AG04449 (cell line): Measurements from ENCODE around the gene ATPAF1.

Experiments used
- CTCF ChIA-PET: fragments of 350-600 bp; formaldehyde crosslinking; extraction: SDS; loops from one replicate; lab custom pipeline; 2021; ENCODE audit warnings: antibody characterized with exemption; lab: Yijun Ruan, JAX
- POLR2A ChIA-PET: fragments of 400-600, 350-600 bp; formaldehyde crosslinking; extraction: SDS; loops from one replicate; lab custom pipeline; 2020; ENCODE audit warnings: antibody characterized with exemption, inconsistent platforms; lab: Yijun Ruan, JAX
- DNase-seq: peaks from one replicate; pipeline ENCODE4 v3.0.0-alpha.2; 2010; ENCODE audit warnings: low read depth, low spot score
- H3K4me3 ChIP-seq: 2 replicates; pipeline ENCODE4 v1.5.1; 2011; ENCODE audit warnings: low read depth, mild to moderate bottlenecking, control low read depth, low read length
- CTCF ChIP-seq: IDR thresholded peaks from one replicate; pipeline ENCODE4 v1.5.1; 2011; ENCODE audit warnings: mild to moderate bottlenecking, moderate library complexity, low read length, control low read depth, inconsistent platforms; ENCODE audit not compliant: insufficient read depth; ENCODE audit errors: missing control alignments

Gene ATPAF1

GRCh38 chr1:46684670-46685069 lies 16.5 kb upstream of the ATPAF1 start:
- POLR2A ChIA-PET = no interaction called here
- CTCF ChIA-PET = interaction anchor here (1.2 to 1.3 kb wide), 2 partner anchors 11 to 40 kb away, joined by 3 read pairs; no protein-coding TSS in a partner anchor
- no peak for DNase-seq
- H3K4me3 ChIP-seq = no peak overlapping the region
- TF ChIP-seq CTCF = no peak

- POLR2A ChIA-PET = no interaction called here
- DNase-seq = no peak
- TF ChIP-seq CTCF = no peak
- CTCF ChIA-PET = no interaction called here
- no peak overlapping the region for H3K4me3 ChIP-seq
Observed at GRCh38 chr1:46682064-46682463, 13.9 kb upstream of the ATPAF1 start.

- CTCF ChIA-PET = no interaction called here
- no peak for TF ChIP-seq CTCF
- POLR2A ChIA-PET = no interaction called here
- DNase-seq = no peak
- H3K4me3 ChIP-seq = no peak overlapping the region
Observed at GRCh38 chr1:46681333-46682034, 13.3 kb upstream of the ATPAF1 start.

- no peak for TF ChIP-seq CTCF
- POLR2A ChIA-PET = no interaction called here
- no peak overlapping the region for H3K4me3 ChIP-seq
- no peak for DNase-seq
- CTCF ChIA-PET = interaction anchor here (1.5 kb wide), 1 partner anchor 11 kb away, joined by 3 read pairs; the partner anchor contains the start of gene ATPAF1
Observed at GRCh38 chr1:46679789-46680573, 11.8 kb upstream of the ATPAF1 start.

- POLR2A ChIA-PET = no interaction called here
- H3K4me3 ChIP-seq = no peak overlapping the region
- CTCF ChIA-PET = interaction anchor here (0.7 to 1.9 kb wide), 6 partner anchors 9 to 145 kb away, joined by 3 to 6 read pairs (median 4); no protein-coding TSS in a partner anchor
- DNase-seq = no peak
- no peak for TF ChIP-seq CTCF
Observed at GRCh38 chr1:46677339-46677738, 9.2 kb upstream of the ATPAF1 start.

GRCh38 chr1:46676531-46676930 lies 8.4 kb upstream of the ATPAF1 start:
- TF ChIP-seq CTCF = no peak
- ChIA-PET POLR2A (no interaction called here), CTCF (interaction anchor here (0.7 to 1.8 kb wide), 4 partner anchors 8 to 144 kb away, joined by 3 to 4 read pairs (median 3); no protein-coding TSS in a partner anchor)
- DNase-seq = no peak
- H3K4me3 ChIP-seq = no peak overlapping the region
